ENCODE measurements around the gene GALNT5.

The GALNT5 gene

GRCh38 chr2:157245144-157245840, 12.2 kb upstream of the GALNT5 start:
- H3K4me2 ChIP-seq (ENCODE audit: low read length): no peak overlapping the region
- no peaks in the 10 kb centered on the region for H4K20me1 ChIP-seq (ENCODE audit: control insufficient read depth, insufficient read depth, low read depth, low read length)

GRCh38 chr2:157245846-157246764, 11.4 kb upstream of the GALNT5 start:
- Histone ChIP-seq H3K9me3 (ENCODE audit: control insufficient read depth, insufficient read depth, low read length) (no peaks in the 10 kb centered on the region), H3K36me3 (ENCODE audit: control insufficient read depth, low read length) (no peaks in the 10 kb centered on the region), H3K79me2 (ENCODE audit: control insufficient read depth, low read length) (no peaks in the 10 kb centered on the region), H3K4me3 (ENCODE audit: low read length) (no peak overlapping the region), H3K27me3 (ENCODE audit: control insufficient read depth, low read length) (no peaks in the 10 kb centered on the region), H3K27ac (ENCODE audit: low read depth, low read length) (no peak overlapping the region), H3F3A (ENCODE audit: control insufficient read depth, insufficient read depth) (no peaks in the 10 kb centered on the region), H4K20me1 (ENCODE audit: control insufficient read depth, insufficient read depth, low read depth, low read length) (no peaks in the 10 kb centered on the region), H3K4me2 (ENCODE audit: low read length) (no peak overlapping the region), H3K4me1 (ENCODE audit: control insufficient read depth, low read length) (no peaks in the 10 kb centered on the region), H3K9me2 (replicated peaks; ENCODE audit: control insufficient read depth, low read length) (no peaks in the 10 kb centered on the region)
- TF ChIP-seq EZH2phosphoT487 (IDR thresholded peaks at IDR 0.05; ENCODE audit: borderline replicate concordance, low read length) (no peak), CTCF (IDR thresholded peaks at IDR 0.05; ENCODE audit: low read depth, low read length, poor library complexity, severe bottlenecking) (no peak)

More at GRCh38 chr2:157245144-157245840, 12.2 kb upstream of the GALNT5 start:
- no peak overlapping the region for H3K27ac ChIP-seq (ENCODE audit: low read depth, low read length)
- H3K4me1 ChIP-seq (ENCODE audit: control insufficient read depth, low read length): no peaks in the 10 kb centered on the region
- no peaks in the 10 kb centered on the region for H3K9me2 ChIP-seq (replicated peaks; ENCODE audit: control insufficient read depth, low read length)
- no peaks in the 10 kb centered on the region for H3K79me2 ChIP-seq (ENCODE audit: control insufficient read depth, low read length)
- H3F3A ChIP-seq (ENCODE audit: control insufficient read depth, insufficient read depth): no peaks in the 10 kb centered on the region
- H3K4me3 ChIP-seq (ENCODE audit: low read length): no peak overlapping the region
- no peaks in the 10 kb centered on the region for H3K27me3 ChIP-seq (ENCODE audit: control insufficient read depth, low read length)
- TF ChIP-seq CTCF (IDR thresholded peaks at IDR 0.05; ENCODE audit: low read depth, low read length, poor library complexity, severe bottlenecking) (no peak), EZH2phosphoT487 (IDR thresholded peaks at IDR 0.05; ENCODE audit: borderline replicate concordance, low read length) (no peak)
- H3K36me3 ChIP-seq (ENCODE audit: control insufficient read depth, low read length): no peaks in the 10 kb centered on the region
- H3K9me3 ChIP-seq (ENCODE audit: control insufficient read depth, insufficient read depth, low read length): no peaks in the 10 kb centered on the region

GRCh38 chr2:157246765-157247407, 10.6 kb upstream of the GALNT5 start:
- no peaks in the 10 kb centered on the region for H3K27me3 ChIP-seq (ENCODE audit: control insufficient read depth, low read length)
- no peak overlapping the region for H3K4me3 ChIP-seq (ENCODE audit: low read length)
- H3K4me1 ChIP-seq (ENCODE audit: control insufficient read depth, low read length): no peaks in the 10 kb centered on the region
- no peaks in the 10 kb centered on the region for H3K9me2 ChIP-seq (replicated peaks; ENCODE audit: control insufficient read depth, low read length)
- H4K20me1 ChIP-seq (ENCODE audit: control insufficient read depth, insufficient read depth, low read depth, low read length): no peaks in the 10 kb centered on the region
- no peak overlapping the region for H3K27ac ChIP-seq (ENCODE audit: low read depth, low read length)
- no peaks in the 10 kb centered on the region for H3K9me3 ChIP-seq (ENCODE audit: control insufficient read depth, insufficient read depth, low read length)
- no peaks in the 10 kb centered on the region for H3K79me2 ChIP-seq (ENCODE audit: control insufficient read depth, low read length)
- H3F3A ChIP-seq (ENCODE audit: control insufficient read depth, insufficient read depth): no peaks in the 10 kb centered on the region
- no peaks in the 10 kb centered on the region for H3K36me3 ChIP-seq (ENCODE audit: control insufficient read depth, low read length)
- H3K4me2 ChIP-seq (ENCODE audit: low read length): no peak overlapping the region
- TF ChIP-seq EZH2phosphoT487 (IDR thresholded peaks at IDR 0.05; ENCODE audit: borderline replicate concordance, low read length) (no peak), CTCF (IDR thresholded peaks at IDR 0.05; ENCODE audit: low read depth, low read length, poor library complexity, severe bottlenecking) (no peak)
